ENCODE results near the gene FLOT1.

Gene FLOT1

DNA sequence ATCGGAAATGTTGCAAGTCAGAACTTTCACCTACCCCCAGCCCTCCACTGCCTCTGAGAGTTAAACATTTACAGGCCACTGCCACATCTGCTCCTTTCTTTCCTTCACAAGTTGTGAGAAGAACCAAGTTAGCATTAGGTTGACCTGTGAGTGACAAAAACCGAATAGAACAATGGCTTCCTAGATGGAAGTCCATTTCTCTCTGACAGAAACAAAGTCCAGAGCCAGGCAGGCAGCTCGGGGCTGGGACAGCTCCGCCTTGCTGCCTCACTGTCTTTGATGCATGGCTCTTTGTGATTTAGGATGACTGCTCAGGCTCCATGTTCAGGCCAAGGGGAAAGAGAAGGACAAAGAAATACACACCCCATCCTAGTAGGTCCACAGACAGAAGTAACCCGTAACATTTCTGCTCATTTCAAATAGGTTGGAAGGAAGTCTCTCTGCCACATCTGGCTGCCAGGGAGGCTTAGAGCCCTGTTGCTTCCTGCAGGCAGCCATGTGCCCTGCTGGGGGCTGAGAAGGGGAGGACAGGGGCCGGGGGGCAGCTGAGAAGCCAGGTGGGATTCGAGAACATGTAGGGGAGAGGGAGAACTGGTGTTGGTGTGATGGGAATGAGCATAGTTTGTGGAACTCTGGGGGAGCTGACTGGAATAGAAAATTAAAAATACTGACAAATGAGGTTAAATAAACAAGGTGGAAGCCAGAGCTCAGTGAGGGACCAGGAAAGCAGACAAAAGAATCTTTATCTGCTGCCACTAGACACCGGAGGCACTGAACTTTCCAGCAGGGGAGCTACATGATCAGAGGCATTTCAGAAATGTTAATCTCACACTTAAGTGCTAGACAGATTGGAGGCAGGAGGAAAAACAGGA lies 21.4 kb upstream of the FLOT1 start (continued):
- TF ChIP-seq ZNF221 (tag by site-specific recombination; IDR thresholded peaks at IDR 0.05; ENCODE audit: borderline replicate concordance) (no peak), KLF8 (tag by site-specific recombination; IDR thresholded peaks at IDR 0.05) (no peak), ZNF610 (tag by site-specific recombination; IDR thresholded peaks at IDR 0.05; ENCODE audit: borderline replicate concordance) (no peak), GLIS1 (tag by site-specific recombination; IDR thresholded peaks at IDR 0.05) (peak; percentile 98), ZNF501 (tag by site-specific recombination; IDR thresholded peaks at IDR 0.05) (no peak), ZNF843 (tag by site-specific recombination; IDR thresholded peaks at IDR 0.05) (peak; percentile 87), ZNF837 (tag by site-specific recombination; IDR thresholded peaks at IDR 0.05) (no peak), ZBTB48 (tag by site-specific recombination; IDR thresholded peaks at IDR 0.05) (peak; percentile 65; the same call in 1 of the 2 replicates), ZNF2 (tag by site-specific recombination; IDR thresholded peaks at IDR 0.05) (0 out of 2 replicates have a peak, but pooled peaks have one; percentile 47), ZNF585B (tag by site-specific recombination; IDR thresholded peaks at IDR 0.05) (no peak), ZNF555 (tag by site-specific recombination; conservative IDR thresholded peaks at IDR 0.05) (no peak), OSR2 (tag by site-specific recombination; IDR thresholded peaks at IDR 0.05) (peak; percentile 90), SP7 (tag by site-specific recombination; IDR thresholded peaks at IDR 0.05) (peak; percentile 61), RBAK (tag by site-specific recombination; IDR thresholded peaks at IDR 0.05) (no peak), ZNF544 (tag by site-specific recombination; IDR thresholded peaks at IDR 0.05) (no peak), ZNF488 (tag by site-specific recombination; IDR thresholded peaks at IDR 0.05) (no peak), ZNF174 (tag by site-specific recombination; IDR thresholded peaks at IDR 0.05) (no peak), ZNF280D (tag by site-specific recombination; IDR thresholded peaks at IDR 0.05) (no peak), ZNF530 (tag by site-specific recombination; IDR thresholded peaks at IDR 0.05; ENCODE audit: low read depth) (no peak), ZNF155 (tag by site-specific recombination; IDR thresholded peaks at IDR 0.05) (no peak), ZBTB21 (tag by site-specific recombination; IDR thresholded peaks at IDR 0.05) (no peak), PRDM1 (tag by site-specific recombination; IDR thresholded peaks at IDR 0.05) (0 out of 2 replicates have a peak, but pooled peaks have one; percentile 54), ZNF426 (tag by site-specific recombination; IDR thresholded peaks at IDR 0.05) (no peak), ZNF658 (tag by site-specific recombination; IDR thresholded peaks at IDR 0.05) (no peak), ZNF830 (tag by site-specific recombination; IDR thresholded peaks at IDR 0.05; ENCODE audit: low read depth) (no peak), ZNF292 (tag by site-specific recombination; IDR thresholded peaks at IDR 0.05; ENCODE audit: borderline replicate concordance, low read depth) (no peak), ZNF645 (tag by site-specific recombination; IDR thresholded peaks at IDR 0.05) (no peak), AEBP2 (tag by site-specific recombination; IDR thresholded peaks at IDR 0.05; ENCODE audit: borderline replicate concordance) (no peak), ZNF521 (tag by site-specific recombination; IDR thresholded peaks at IDR 0.05) (no peak), KLF9 (tag by site-specific recombination; IDR thresholded peaks at IDR 0.05; ENCODE audit: low read depth) (no peak), EGR2 (tag by site-specific recombination; IDR thresholded peaks at IDR 0.05; ENCODE audit: low read depth) (no peak)
- TF ChIP-seq, protein P1, sequence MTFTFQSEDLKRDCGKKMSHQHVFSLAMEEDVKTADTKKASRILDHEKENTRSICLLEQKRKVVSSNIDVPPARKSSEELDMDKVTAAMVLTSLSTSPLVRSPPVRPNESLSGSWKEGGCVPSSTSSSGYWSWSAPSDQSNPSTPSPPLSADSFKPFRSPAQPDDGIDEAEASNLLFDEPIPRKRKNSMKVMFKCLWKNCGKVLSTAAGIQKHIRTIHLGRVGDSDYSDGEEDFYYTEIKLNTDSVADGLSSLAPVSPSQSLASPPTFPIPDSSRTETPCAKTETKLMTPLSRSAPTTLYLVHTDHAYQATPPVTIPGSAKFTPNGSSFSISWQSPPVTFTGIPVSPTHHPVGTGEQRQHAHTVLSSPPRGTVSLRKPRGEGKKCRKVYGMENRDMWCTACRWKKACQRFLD (tag by site-specific recombination; IDR thresholded peaks at IDR 0.05): no peak
